PC-3 (cell line): ENCODE measurements around the gene KRT5. TPM values are rescaled to one million over a fixed set of nuclear protein-coding genes. Genes with fewer than 3 reads are reported as not detected.

Source experiments
- ATAC-seq: fragments of 200-7000 bp; cut with Tn5 transposase; 2 replicates; pipeline ENCODE4 v1.9.1; 2020; ENCODE audit warnings: mild to moderate bottlenecking, moderate library complexity
- BruUV-seq: library from RNA; stranded (reverse); fragments of 400-500 nt; replicated peaks from 2 replicates; lab custom pipeline; 2021; lab: Mats Ljungman, UMichigan
- CTCF ChIA-PET: fragments of 300-600 bp; sonication (Branson Sonifier 250); formaldehyde crosslinking; loops from one replicate; lab custom pipeline; 2022; ENCODE audit warnings: antibody characterized with exemption; lab: Charles Lee
- POLR2A ChIA-PET: fragments of 300-600 bp; sonication (Branson Sonifier 250); formaldehyde crosslinking; loops from one replicate; lab custom pipeline; 2022; ENCODE audit warnings: antibody characterized with exemption; ENCODE audit not compliant: unreplicated experiment; lab: Charles Lee
- DNase-seq: peaks from one replicate; pipeline ENCODE4 v3.0.0-alpha.2; 2015
- H2AFZ ChIP-seq: fragments of 300-600 bp; sonication (generic); 2 replicates; pipeline ENCODE4 v1.6.0; 2016; ENCODE audit warnings: antibody characterized with exemption, low read length
- H3F3A ChIP-seq: fragments of 300-600 bp; sonication (generic); one replicate; pipeline ENCODE4 v1.6.0; 2017; ENCODE audit warnings: antibody characterized with exemption, low read length, control low read depth, mild to moderate bottlenecking; ENCODE audit not compliant: unreplicated experiment
- H3K27ac ChIP-seq: fragments of 300-600 bp; sonication (generic); 2 replicates; pipeline ENCODE4 v1.5.1; 2016; ENCODE audit warnings: mild to moderate bottlenecking, low read length
- H3K27me3 ChIP-seq: fragments of 300-600 bp; sonication (generic); 2 replicates; pipeline ENCODE4 v1.6.1; 2016; ENCODE audit warnings: low read length, mixed read lengths
- H3K36me3 ChIP-seq: fragments of 300-600 bp; sonication (generic); 2 replicates; pipeline ENCODE4 v1.6.1; 2016; ENCODE audit warnings: low read depth, mixed run types, low read length, mixed read lengths
- H3K4me1 ChIP-seq: fragments of 300-600 bp; sonication (generic); 2 replicates; pipeline ENCODE4 v1.5.1; 2016; ENCODE audit warnings: low read length; ENCODE audit not compliant: insufficient read depth
- H3K4me2 ChIP-seq: fragments of 300-600 bp; sonication (generic); 2 replicates; pipeline ENCODE4 v1.6.0; 2016; ENCODE audit warnings: low read length
- H3K4me3 ChIP-seq: fragments of 300-600 bp; sonication (generic); 2 replicates; pipeline ENCODE4 v1.5.1; 2016; ENCODE audit warnings: mild to moderate bottlenecking, low read length, mixed read lengths
- H3K79me2 ChIP-seq: fragments of 300-600 bp; sonication (generic); 2 replicates; pipeline ENCODE4 v1.6.1; 2017; ENCODE audit warnings: low read length, mixed read lengths
- H3K9ac ChIP-seq: fragments of 300-600 bp; sonication (generic); 2 replicates; pipeline ENCODE4 v1.6.0; 2016; ENCODE audit warnings: mild to moderate bottlenecking, low read length
- H3K9me2 ChIP-seq: fragments of 300-600 bp; sonication (generic); replicated peaks from 2 replicates; pipeline ENCODE4 v1.6.1; 2016; ENCODE audit warnings: mixed run types, low read length, mixed read lengths
- H3K9me3 ChIP-seq: fragments of 300-600 bp; sonication (generic); 2 replicates; pipeline ENCODE4 v1.6.1; 2016; ENCODE audit warnings: low read length, mixed read lengths
- H4K20me1 ChIP-seq: fragments of 300-600 bp; sonication (generic); 2 replicates; pipeline ENCODE4 v1.6.1; 2016; ENCODE audit warnings: low read length, mixed read lengths
- EZH2 ChIP-seq: fragments of 300-600 bp; sonication (generic); IDR thresholded peaks from one replicate; pipeline ENCODE4 v1.6.1; 2017; ENCODE audit warnings: antibody characterized with exemption, mild to moderate bottlenecking, low read length; ENCODE audit not compliant: unreplicated experiment
- EZH2phosphoT487 ChIP-seq: fragments of 300-600 bp; sonication (generic); IDR thresholded peaks from 2 replicates; pipeline ENCODE4 v1.6.1; 2018; ENCODE audit warnings: mild to moderate bottlenecking, antibody characterized with exemption, low read length, borderline replicate concordance
- intact Hi-C: fragments of 100-400 bp; cut with micrococcal nuclease; formaldehyde crosslinking; loops from 2 replicates; pipeline ENCODE4 v1.9.0; 2023
- total RNA-seq: library from RNA; depleted of rRNA; stranded (reverse); fragments of >200 nt; gene quantifications from 2 replicates; pipeline ENCODE4 v1.2.3, GENCODE V29; 2014
- TF ChIP-seq, protein P1 (sequence below): fragments of 300-600 bp; sonication (generic); conservative IDR thresholded peaks from 2 replicates; pipeline ENCODE4 v1.5.1; 2017; ENCODE audit warnings: antibody characterized with exemption, low read depth, mild to moderate bottlenecking, low read length

Gene KRT5
- total RNA-seq, 1 experiment from 2014 or later = not detected

DNA sequence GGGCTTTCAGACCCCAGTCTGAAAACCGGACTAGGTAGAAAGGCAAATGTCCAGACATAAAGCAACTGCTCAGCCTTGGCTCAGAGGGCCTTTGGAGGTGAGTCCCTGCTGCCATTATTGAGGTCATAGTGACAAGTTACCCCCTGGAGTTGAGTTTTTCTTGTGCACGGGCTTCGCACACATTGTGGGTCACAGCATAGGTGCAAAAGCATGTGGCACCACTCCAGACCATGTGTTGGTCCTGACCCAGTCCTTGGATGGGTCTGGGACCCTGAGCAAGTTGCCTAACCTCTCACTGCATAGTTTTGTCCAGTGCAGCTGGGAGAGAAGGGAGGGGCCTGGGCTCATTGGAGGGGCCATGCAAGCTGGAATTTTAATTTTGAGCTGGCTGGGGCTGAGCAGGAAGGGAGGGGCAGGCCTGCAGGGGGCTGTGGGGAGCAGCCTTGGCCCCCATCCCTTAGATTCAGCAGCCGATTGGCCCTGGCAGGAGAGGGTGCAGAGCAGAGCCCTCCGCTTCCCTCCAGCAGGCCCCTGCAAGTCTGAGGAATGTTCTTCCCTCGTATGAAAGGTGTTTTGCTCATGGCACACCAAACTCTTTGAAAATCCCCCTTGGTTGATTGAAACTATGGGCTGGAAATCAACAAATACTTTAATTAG, 4.2 kb upstream of the KRT5 start:
- peaks cover 15% of the 10 kb centered on the region for H3K4me1 ChIP-seq
- no peak overlapping the region for H3K4me2 ChIP-seq

DNA sequence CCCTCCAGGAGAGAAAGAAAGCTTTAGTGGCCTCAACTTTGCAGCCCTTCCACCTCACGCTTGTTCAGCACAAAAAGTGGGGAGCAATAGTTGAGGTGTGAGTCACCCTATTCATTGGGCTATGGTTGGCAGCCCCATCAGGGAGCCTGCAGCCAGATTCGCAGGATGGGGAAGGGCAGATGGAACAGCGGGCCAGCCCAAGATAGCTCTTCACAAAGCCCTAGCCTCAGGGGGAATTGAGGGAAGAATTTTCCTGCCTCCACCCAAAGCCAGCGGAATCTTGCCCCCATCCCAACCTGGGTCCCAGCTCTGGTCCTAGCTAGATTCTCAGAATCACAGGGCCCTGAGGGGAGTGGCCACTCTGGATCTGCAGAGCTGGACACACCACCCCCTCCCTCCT, 3.6 kb upstream of the KRT5 start:
- TF ChIP-seq EZH2 (no peak), EZH2phosphoT487 (no peak)
- TF ChIP-seq, protein P1, sequence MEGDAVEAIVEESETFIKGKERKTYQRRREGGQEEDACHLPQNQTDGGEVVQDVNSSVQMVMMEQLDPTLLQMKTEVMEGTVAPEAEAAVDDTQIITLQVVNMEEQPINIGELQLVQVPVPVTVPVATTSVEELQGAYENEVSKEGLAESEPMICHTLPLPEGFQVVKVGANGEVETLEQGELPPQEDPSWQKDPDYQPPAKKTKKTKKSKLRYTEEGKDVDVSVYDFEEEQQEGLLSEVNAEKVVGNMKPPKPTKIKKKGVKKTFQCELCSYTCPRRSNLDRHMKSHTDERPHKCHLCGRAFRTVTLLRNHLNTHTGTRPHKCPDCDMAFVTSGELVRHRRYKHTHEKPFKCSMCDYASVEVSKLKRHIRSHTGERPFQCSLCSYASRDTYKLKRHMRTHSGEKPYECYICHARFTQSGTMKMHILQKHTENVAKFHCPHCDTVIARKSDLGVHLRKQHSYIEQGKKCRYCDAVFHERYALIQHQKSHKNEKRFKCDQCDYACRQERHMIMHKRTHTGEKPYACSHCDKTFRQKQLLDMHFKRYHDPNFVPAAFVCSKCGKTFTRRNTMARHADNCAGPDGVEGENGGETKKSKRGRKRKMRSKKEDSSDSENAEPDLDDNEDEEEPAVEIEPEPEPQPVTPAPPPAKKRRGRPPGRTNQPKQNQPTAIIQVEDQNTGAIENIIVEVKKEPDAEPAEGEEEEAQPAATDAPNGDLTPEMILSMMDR = no peak
- ChIA-PET CTCF (no interaction called here), POLR2A (no interaction called here)
- H2AFZ ChIP-seq = no peak overlapping the region
- no peak for ATAC-seq
- DNase-seq = no peak
- no peak overlapping the region for H3K4me2 ChIP-seq
- H3K36me3 ChIP-seq = no peaks in the 10 kb centered on the region
- H4K20me1 ChIP-seq = no peaks in the 10 kb centered on the region
- H3K27me3 ChIP-seq = no peaks in the 10 kb centered on the region
- H3K4me3 ChIP-seq = no peak overlapping the region
- intact Hi-C loops = no loop called here
- H3K27ac ChIP-seq = no peak overlapping the region
- no peak overlapping the region for H3K9ac ChIP-seq
- H3K9me3 ChIP-seq = no peaks in the 10 kb centered on the region
- H3K4me1 ChIP-seq = peaks cover 15% of the 10 kb centered on the region
- H3K9me2 ChIP-seq = no peaks in the 10 kb centered on the region
- no peaks in the 10 kb centered on the region for H3F3A ChIP-seq
- BruUV-seq = no TSS peak
- no peaks in the 10 kb centered on the region for H3K79me2 ChIP-seq

More for the DNA sequence above, 4.2 kb upstream of the KRT5 start:
- Histone ChIP-seq H2AFZ (no peak overlapping the region), H3K9ac (no peak overlapping the region), H3K9me2 (no peaks in the 10 kb centered on the region), H3K79me2 (no peaks in the 10 kb centered on the region), H3F3A (no peaks in the 10 kb centered on the region), H3K36me3 (no peaks in the 10 kb centered on the region), H3K27ac (no peak overlapping the region), H3K27me3 (no peaks in the 10 kb centered on the region), H3K4me3 (no peak overlapping the region), H4K20me1 (no peaks in the 10 kb centered on the region), H3K9me3 (no peaks in the 10 kb centered on the region)
- POLR2A ChIA-PET = no interaction called here
- ATAC-seq = no peak
- TF ChIP-seq, protein P1 = no peak
- TF ChIP-seq EZH2phosphoT487 (no peak), EZH2 (no peak)
- intact Hi-C loops = no loop called here
- CTCF ChIA-PET = no interaction called here
- no peak for DNase-seq
- BruUV-seq = no TSS peak

DNA sequence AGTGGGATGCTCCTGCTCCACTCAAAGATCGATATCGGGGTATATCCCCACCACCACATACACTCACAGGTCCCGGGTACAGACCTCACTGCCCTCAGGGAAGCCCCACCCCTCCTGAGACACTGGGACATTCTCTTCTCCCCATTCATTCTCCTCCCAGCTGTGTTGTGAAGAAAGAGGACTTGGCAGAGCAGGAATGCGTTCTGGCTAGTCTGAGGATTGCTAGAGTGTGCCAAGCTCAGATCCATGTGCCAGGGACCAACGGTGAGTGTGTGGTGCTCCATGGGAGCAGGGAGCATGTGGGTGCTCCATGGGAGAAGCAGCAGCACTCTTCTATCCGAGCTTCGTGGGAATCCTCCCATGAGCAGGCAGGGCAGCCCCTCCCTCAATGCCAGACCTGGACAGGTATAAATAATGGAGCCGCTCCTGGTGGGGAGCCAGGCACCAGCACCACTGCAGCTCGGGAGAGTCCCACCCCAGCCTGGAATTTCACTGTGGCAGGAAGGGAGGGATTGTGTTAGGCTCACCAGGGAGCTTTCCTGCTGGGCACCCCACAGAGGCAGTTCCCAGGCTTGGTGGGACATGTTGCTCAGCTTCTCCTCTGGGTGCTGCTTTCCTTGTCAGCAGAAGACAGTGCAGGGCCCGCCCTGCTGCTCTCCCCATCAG, 2.3 kb upstream of the KRT5 start:
- no peaks in the 10 kb centered on the region for H3F3A ChIP-seq
- ChIA-PET POLR2A (no interaction called here), CTCF (no interaction called here)
- H3K79me2 ChIP-seq = no peaks in the 10 kb centered on the region
- ATAC-seq (no peak), DNase-seq (no peak)
- H3K9me3 ChIP-seq = no peaks in the 10 kb centered on the region
- intact Hi-C loops = no loop called here
- TF ChIP-seq EZH2 = no peak
- TF ChIP-seq EZH2phosphoT487 = no peak
- TF ChIP-seq, protein P1 = no peak
- H3K9ac ChIP-seq = no peak overlapping the region
- H3K4me1 ChIP-seq = peaks cover 15% of the 10 kb centered on the region
- no peaks in the 10 kb centered on the region for H3K27me3 ChIP-seq
- BruUV-seq = no TSS peak
- H3K9me2 ChIP-seq = no peaks in the 10 kb centered on the region
- no peak overlapping the region for H3K4me2 ChIP-seq
- no peaks in the 10 kb centered on the region for H3K36me3 ChIP-seq
- H3K4me3 ChIP-seq = no peak overlapping the region
- H2AFZ ChIP-seq = no peak overlapping the region
- no peaks in the 10 kb centered on the region for H4K20me1 ChIP-seq
- no peak overlapping the region for H3K27ac ChIP-seq
